ENCODE results near the gene TRIP6. TPM values are rescaled to one million over a fixed set of nuclear protein-coding genes. Genes with fewer than 3 reads are reported as not detected.
"Not testable (repeated sequence)": the region's sequence is repeated elsewhere in the genome, so short reads cannot be mapped to it uniquely, and the experiment has no call there.

The TRIP6 gene
- total RNA-seq, 2 experiments from 2014 or later: 44.2 to 45.1 TPM

- Mint-ChIP-seq H3K36me3 (no peaks in the 10 kb centered on the region), H3K27me3 (peaks cover 36% of the 10 kb centered on the region), H3K4me1 (peaks cover 6% of the 10 kb centered on the region), H3K9me3 (no peaks in the 10 kb centered on the region), H3K4me3 (no peak overlapping the region), H3K27ac (no peak overlapping the region)
- no peak for DNase-seq
Observed at GRCh38 chr7:100899432-100899831, 32.2 kb downstream of the TRIP6 start.

- no peak for DNase-seq
- H3K4me3 Mint-ChIP-seq: no peak overlapping the region
- no peaks in the 10 kb centered on the region for H3K36me3 Mint-ChIP-seq
- H3K27me3 Mint-ChIP-seq: peaks cover 33% of the 10 kb centered on the region
- no peak overlapping the region for H3K27ac Mint-ChIP-seq
- H3K4me1 Mint-ChIP-seq: peaks cover 4% of the 10 kb centered on the region
- H3K9me3 Mint-ChIP-seq: no peaks in the 10 kb centered on the region
Observed at GRCh38 chr7:100900978-100901377, 33.8 kb downstream of the TRIP6 start.

GRCh38 chr7:100901921-100902332, 34.7 kb downstream of the TRIP6 start:
- Mint-ChIP-seq H3K4me3 (no peak overlapping the region), H3K4me1 (no peaks in the 10 kb centered on the region), H3K27me3 (peaks cover 27% of the 10 kb centered on the region), H3K9me3 (no peaks in the 10 kb centered on the region), H3K36me3 (no peaks in the 10 kb centered on the region), H3K27ac (no peak overlapping the region)
- DNase-seq: no peak

GRCh38 chr7:100902638-100903037, 35.5 kb downstream of the TRIP6 start:
- Mint-ChIP-seq H3K4me3 (no peak overlapping the region), H3K36me3 (no peaks in the 10 kb centered on the region), H3K27ac (no peak overlapping the region), H3K27me3 (peaks cover 21% of the 10 kb centered on the region), H3K4me1 (no peaks in the 10 kb centered on the region), H3K9me3 (no peaks in the 10 kb centered on the region)
- no peak for DNase-seq

GRCh38 chr7:100908512-100908911, 41.3 kb downstream of the TRIP6 start:
- Mint-ChIP-seq H3K9me3 (no peaks in the 10 kb centered on the region), H3K4me1 (no peaks in the 10 kb centered on the region), H3K27ac (no peak overlapping the region), H3K27me3 (peaks cover 18% of the 10 kb centered on the region), H3K4me3 (no peak overlapping the region), H3K36me3 (no peaks in the 10 kb centered on the region)
- DNase-seq: no peak

GRCh38 chr7:100910443-100910842, 43.3 kb downstream of the TRIP6 start:
- not testable (repeated sequence) for H3K9me3 Mint-ChIP-seq, H3K4me1 Mint-ChIP-seq, H3K36me3 Mint-ChIP-seq, H3K4me3 Mint-ChIP-seq, DNase-seq, H3K27ac Mint-ChIP-seq
- H3K27me3 Mint-ChIP-seq: peaks cover 18% of the 10 kb centered on the region

GRCh38 chr7:100911484-100911883, 44.3 kb downstream of the TRIP6 start:
- H3K27ac Mint-ChIP-seq: no peak overlapping the region
- no peaks in the 10 kb centered on the region for H3K36me3 Mint-ChIP-seq
- no peaks in the 10 kb centered on the region for H3K4me1 Mint-ChIP-seq
- DNase-seq: no peak
- peaks cover 18% of the 10 kb centered on the region for H3K27me3 Mint-ChIP-seq
- H3K4me3 Mint-ChIP-seq: no peak overlapping the region
- no peaks in the 10 kb centered on the region for H3K9me3 Mint-ChIP-seq

GRCh38 chr7:100914208-100914878, 47.2 kb downstream of the TRIP6 start:
- Mint-ChIP-seq H3K4me3 (no peak overlapping the region), H3K27me3 (peaks cover 18% of the 10 kb centered on the region), H3K36me3 (no peaks in the 10 kb centered on the region), H3K9me3 (no peaks in the 10 kb centered on the region), H3K27ac (no peak overlapping the region), H3K4me1 (no peaks in the 10 kb centered on the region)
- DNase-seq: no peak

GRCh38 chr7:100914879-100915447, 47.8 kb downstream of the TRIP6 start:
- no peaks in the 10 kb centered on the region for H3K4me1 Mint-ChIP-seq
- no peak for DNase-seq
- H3K4me3 Mint-ChIP-seq: no peak overlapping the region
- H3K9me3 Mint-ChIP-seq: no peaks in the 10 kb centered on the region
- H3K36me3 Mint-ChIP-seq: no peaks in the 10 kb centered on the region
- no peak overlapping the region for H3K27ac Mint-ChIP-seq
- H3K27me3 Mint-ChIP-seq: peaks cover 21% of the 10 kb centered on the region

GRCh38 chr7:100919335-100919734, 52.1 kb downstream of the TRIP6 start:
- not testable (repeated sequence) for H3K4me3 Mint-ChIP-seq, H3K9me3 Mint-ChIP-seq, H3K4me1 Mint-ChIP-seq, H3K36me3 Mint-ChIP-seq, DNase-seq, H3K27ac Mint-ChIP-seq
- H3K27me3 Mint-ChIP-seq: peaks cover 21% of the 10 kb centered on the region

- not testable (repeated sequence) for H3K9me3 Mint-ChIP-seq, H3K27ac Mint-ChIP-seq, H3K4me1 Mint-ChIP-seq, H3K36me3 Mint-ChIP-seq, H3K4me3 Mint-ChIP-seq, DNase-seq
- H3K27me3 Mint-ChIP-seq: peaks cover 21% of the 10 kb centered on the region
Observed at GRCh38 chr7:100919779-100920437, 52.7 kb downstream of the TRIP6 start.

GRCh38 chr7:100921039-100921438, 53.9 kb downstream of the TRIP6 start:
- DNase-seq: no peak
- no peaks in the 10 kb centered on the region for H3K4me1 Mint-ChIP-seq
- H3K36me3 Mint-ChIP-seq: no peaks in the 10 kb centered on the region
- H3K9me3 Mint-ChIP-seq: no peaks in the 10 kb centered on the region
- H3K4me3 Mint-ChIP-seq: no peak overlapping the region
- peaks cover 21% of the 10 kb centered on the region for H3K27me3 Mint-ChIP-seq
- no peak overlapping the region for H3K27ac Mint-ChIP-seq

Other genes starting within 250 kb of the TRIP6 start
- gene TFR2, start 225.8 kb upstream of the TRIP6 start, total RNA-seq: 10 to 100 TPM; 10.9 to 11.1 TPM
- not detected for gene ACTL6B, start 210.9 kb upstream of the TRIP6 start, total RNA-seq
- 100 to 1,000 TPM; 200 to 202 TPM for gene GNB2, start 193.6 kb upstream of the TRIP6 start, total RNA-seq
- gene GIGYF1, start 173.1 kb upstream of the TRIP6 start, total RNA-seq: 10 to 100 TPM; 41.9 to 45.2 TPM
- gene POP7, start 161.3 kb upstream of the TRIP6 start, total RNA-seq: 10 to 100 TPM; 84.5 to 85.6 TPM
- gene EPO, start 146.9 kb upstream of the TRIP6 start, total RNA-seq: not detected
- gene ZAN, start 133.8 kb upstream of the TRIP6 start, total RNA-seq: not detected
- gene EPHB4, start 39.9 kb upstream of the TRIP6 start, total RNA-seq: 1 to 10 TPM; 2.5 to 2.9 TPM
- 10 to 100 TPM; 13.4 to 14.6 TPM for gene SLC12A9, start 14.7 kb upstream of the TRIP6 start, total RNA-seq
- 100 to 1,000 TPM; 296 to 297 TPM for gene SRRT, start 7.7 kb downstream of the TRIP6 start, total RNA-seq
- gene UFSP1, start 22.3 kb downstream of the TRIP6 start, total RNA-seq: 1 to 10 TPM; 1.7 to 2.3 TPM
- gene ACHE, start 28.5 kb downstream of the TRIP6 start, total RNA-seq: under 1 TPM in 1 of 2 experiments, not detected in 1; 0.14 TPM
- gene MUC3A, start 82.1 kb downstream of the TRIP6 start, total RNA-seq: not detected
- gene MUC12, start 102.2 kb downstream of the TRIP6 start, total RNA-seq: under 1 TPM in 1 of 2 experiments, not detected in 1; 0.66 TPM
- gene MUC17, start 152.7 kb downstream of the TRIP6 start, total RNA-seq: not detected
- 10 to 100 TPM; 35.1 to 35.3 TPM for gene TRIM56, start 218.1 kb downstream of the TRIP6 start, total RNA-seq